Lower lobe of right lung (tissue), 2 donors: ENCODE data around the gene MIGA2. TPM values are rescaled to one million over a fixed set of nuclear protein-coding genes. Genes with fewer than 3 reads are reported as not detected.

ENCODE experiments used
- ATAC-seq, 2 donors: fragments of 200-7000 bp; cut with Tn5 transposase; one replicate each; pipeline ENCODE4 v1.9.1; 2020 to 2022; ENCODE audit warnings: mild to moderate bottlenecking in 2 of 2, moderate library complexity in 2 of 2
- DNase-seq: peaks from one replicate; pipeline ENCODE4 v3.0.0-alpha.2; 2020
- H3K27ac ChIP-seq: fragments of 200-600 bp; one replicate; pipeline ENCODE4 v1.8.0; 2022
- H3K27me3 ChIP-seq: fragments of 200-600 bp; one replicate; pipeline ENCODE4 v1.8.0; 2022; ENCODE audit warnings: low read depth
- H3K36me3 ChIP-seq: fragments of 200-600 bp; one replicate; pipeline ENCODE4 v1.8.0; 2022; ENCODE audit warnings: mild to moderate bottlenecking
- H3K4me1 ChIP-seq: fragments of 200-600 bp; one replicate; pipeline ENCODE4 v1.8.0; 2022
- H3K4me3 ChIP-seq: fragments of 200-600 bp; one replicate; pipeline ENCODE4 v1.8.0; 2022; ENCODE audit warnings: mild to moderate bottlenecking
- H3K9me3 ChIP-seq: fragments of 200-600 bp; one replicate; pipeline ENCODE4 v1.8.0; 2022
- CTCF ChIP-seq: fragments of 200-600 bp; IDR thresholded peaks from one replicate; pipeline ENCODE4 v1.8.0; 2022; ENCODE audit warnings: antibody characterized with exemption, mild to moderate bottlenecking
- intact Hi-C: fragments of 100-400 bp; cut with DNase I; formaldehyde crosslinking; loops from one replicate; pipeline ENCODE4 v1.11.0; 2022
- total RNA-seq: library from RNA; stranded (reverse); fragmentation: NEBNext Ultra II Directional; extraction: Animal tissue kit (Norgen Biotek cat#: 25700); gene quantifications from one replicate; pipeline ENCODE4 v1.2.1, GENCODE V29; 2021
- donor health status: DM: no; HTN: yes; CAD: no; lungs with severe emphysema.

MIGA2 gene
- total RNA-seq, 1 donor from 2014 or later: 21.2 TPM

GRCh38 chr9:129102095-129102525 lies 65.7 kb downstream of the MIGA2 start:
- H3K27me3 ChIP-seq: no peaks in the 10 kb centered on the region
- peaks cover 26% of the 10 kb centered on the region for H3K36me3 ChIP-seq
- DNase-seq (no peak), ATAC-seq (no peak)
- intact Hi-C loops: no loop called here
- TF ChIP-seq CTCF: no peak
- H3K27ac ChIP-seq: no peak overlapping the region
- no peaks in the 10 kb centered on the region for H3K4me1 ChIP-seq
- H3K9me3 ChIP-seq: no peaks in the 10 kb centered on the region
- H3K4me3 ChIP-seq: no peak overlapping the region

- Histone ChIP-seq H3K4me3 (no peak overlapping the region), H3K4me1 (no peaks in the 10 kb centered on the region), H3K36me3 (peaks cover 28% of the 10 kb centered on the region), H3K27me3 (no peaks in the 10 kb centered on the region), H3K27ac (no peak overlapping the region), H3K9me3 (no peaks in the 10 kb centered on the region)
- intact Hi-C loops: no loop called here
- DNase-seq: peak; percentile 62
- ATAC-seq: peak; percentile 51 to 65
- peak; percentile 39 for TF ChIP-seq CTCF
Observed at GRCh38 chr9:129102791-129103594, 66.6 kb downstream of the MIGA2 start.

GRCh38 chr9:129103595-129103965 lies 67.2 kb downstream of the MIGA2 start:
- DNase-seq: no peak
- no peaks in the 10 kb centered on the region for H3K4me1 ChIP-seq
- H3K27ac ChIP-seq: no peak overlapping the region
- no peaks in the 10 kb centered on the region for H3K9me3 ChIP-seq
- no peak for ATAC-seq
- intact Hi-C loops: no loop called here
- no peak overlapping the region for H3K4me3 ChIP-seq
- H3K36me3 ChIP-seq: peaks cover 23% of the 10 kb centered on the region
- no peaks in the 10 kb centered on the region for H3K27me3 ChIP-seq
- no peak for TF ChIP-seq CTCF

- intact Hi-C loops: no loop called here
- ATAC-seq: no peak
- H3K4me1 ChIP-seq: peaks cover 1% of the 10 kb centered on the region
Observed at GRCh38 chr9:129104051-129104450, 67.6 kb downstream of the MIGA2 start.

More at GRCh38 chr9:129104051-129104450, 67.6 kb downstream of the MIGA2 start:
- no peak for TF ChIP-seq CTCF
- no peak overlapping the region for H3K27ac ChIP-seq
- DNase-seq: no peak
- H3K36me3 ChIP-seq: peaks cover 23% of the 10 kb centered on the region
- H3K27me3 ChIP-seq: no peaks in the 10 kb centered on the region
- no peaks in the 10 kb centered on the region for H3K9me3 ChIP-seq
- H3K4me3 ChIP-seq: no peak overlapping the region
